A549 (cell line): ENCODE results near the gene MPPED2. TPM values are rescaled to one million over a fixed set of nuclear protein-coding genes. Genes with fewer than 3 reads are reported as not detected.

Experiments used
- ATAC-seq, 2 experiments: fragments of 200-7000 bp in 1 of 2; fragments of >200 bp in 1 of 2; cut with Nextera tagmentation in 1 of 2; cut with Tn5 transposase in 1 of 2; 3 replicates each; pipeline versions ENCODE4 v1.8.0 to v1.9.1; 2018 to 2020; ENCODE audit warnings: mild to moderate bottlenecking in 1 of 2, moderate library complexity in 1 of 2
- CTCF ChIA-PET: fragments of 300-600 bp; sonication (Branson Sonifier 250); formaldehyde crosslinking; extraction: SDS; loops from one replicate; lab custom pipeline; 2021; ENCODE audit warnings: antibody characterized with exemption, inconsistent platforms; lab: Yijun Ruan, JAX
- POLR2A ChIA-PET: fragments of 350-600 bp; formaldehyde crosslinking; extraction: SDS; loops from one replicate; lab custom pipeline; 2021; ENCODE audit warnings: antibody characterized with exemption, inconsistent platforms; lab: Yijun Ruan, JAX
- DNase-seq, 2 experiments: peaks; one replicate each; pipeline versions ENCODE4 v3.0.0 to v3.0.0-alpha.2; 2011 to 2016; ENCODE audit warnings: low read depth in 1 of 2, low spot score in 1 of 2
- FAIRE-seq: peaks from 2 replicates; lab custom pipeline; 2011; peaks lifted over from hg19 to GRCh38; lab: Jason Lieb, UNC
- H3K27ac ChIP-seq, 2 experiments: fragments of >200 bp; sonication (Bioruptor Twin); formaldehyde crosslinking; 3 replicates each; pipeline ENCODE4 v1.5.1; 2016 to 2017
- H3K4me1 ChIP-seq: fragments of >200 bp; sonication (Bioruptor Twin); formaldehyde crosslinking; 3 replicates; pipeline ENCODE4 v1.6.1; 2016
- H3K4me2 ChIP-seq: fragments of >200 bp; sonication (Bioruptor Twin); formaldehyde crosslinking; 3 replicates; pipeline ENCODE4 v1.6.1; 2016
- H3K4me3 ChIP-seq: fragments of >200 bp; sonication (Bioruptor Twin); formaldehyde crosslinking; 3 replicates; pipeline ENCODE4 v1.5.1; 2016
- H3K9me3 ChIP-seq: fragments of >200 bp; sonication (Bioruptor Twin); formaldehyde crosslinking; 3 replicates; pipeline ENCODE4 v1.6.1; 2016
- CBX2 ChIP-seq: fragments of 200-600 bp; sonication (generic); IDR thresholded peaks from 2 replicates; pipeline ENCODE4 v1.6.1; 2016; ENCODE audit warnings: low read depth, mild to moderate bottlenecking, borderline replicate concordance
- CEBPB ChIP-seq, 2 experiments: fragments of >200 bp in 1 of 2; sonication (Bioruptor Twin) in 1 of 2; formaldehyde crosslinking in 1 of 2; IDR thresholded peaks; 2 replicates each; pipeline ENCODE4 v1.6.1; 2012 to 2016
- CHD2 ChIP-seq: fragments of 150-350 bp; IDR thresholded peaks from 2 replicates; pipeline ENCODE4 v1.6.1; 2014; ENCODE audit warnings: low read length; ENCODE audit not compliant: partially characterized antibody
- EHMT2 ChIP-seq: fragments of 200-600 bp; sonication (generic); IDR thresholded peaks from 2 replicates; pipeline ENCODE4 v1.6.1; 2016; ENCODE audit warnings: antibody characterized with exemption, low read depth, mild to moderate bottlenecking, moderate library complexity
- ELK1 ChIP-seq: fragments of 150-350 bp; IDR thresholded peaks from 2 replicates; pipeline ENCODE4 v1.6.1; 2014; ENCODE audit warnings: low read depth, mild to moderate bottlenecking, low read length
- EP300 ChIP-seq, 2 experiments: fragments of >200 bp; sonication (Bioruptor Twin); formaldehyde crosslinking; IDR thresholded peaks; 2 replicates in 1 of 2; 3 replicates in 1 of 2; pipeline ENCODE4 v1.6.1; 2016 to 2017
- HES2 ChIP-seq: fragments of >200 bp; sonication (Bioruptor Twin); formaldehyde crosslinking; IDR thresholded peaks from 2 replicates; pipeline ENCODE4 v1.6.1; 2016
- HOXB13 ChIP-seq: fragments of 250-450 bp; sonication (Bioruptor Pico); IDR thresholded peaks from 2 replicates; pipeline ENCODE4 v1.5.0; 2020; ENCODE audit warnings: low read depth, mild to moderate bottlenecking, moderate library complexity
- JUNB ChIP-seq: fragments of >200 bp; sonication (Bioruptor Twin); formaldehyde crosslinking; IDR thresholded peaks from 2 replicates; pipeline ENCODE4 v1.6.1; 2016
- MYC ChIP-seq: IDR thresholded peaks from 2 replicates; pipeline ENCODE4 v1.6.1; 2012; ENCODE audit warnings: mild to moderate bottlenecking, inconsistent platforms, low read length, improper control_type of control experiment, borderline replicate concordance
- NPAS2 ChIP-seq: fragments of 250-450 bp; sonication (Bioruptor Pico); IDR thresholded peaks from 2 replicates; pipeline ENCODE4 v1.8.0; 2022; ENCODE audit warnings: mild to moderate bottlenecking, moderate library complexity, borderline replicate concordance
- PHF8 ChIP-seq: fragments of 200-600 bp; sonication (generic); IDR thresholded peaks from 2 replicates; pipeline ENCODE4 v1.6.1; 2016; ENCODE audit warnings: low read depth, mild to moderate bottlenecking, antibody characterized with exemption, moderate library complexity, borderline replicate concordance
- RCOR1 ChIP-seq: fragments of 150-350 bp; IDR thresholded peaks from 2 replicates; pipeline ENCODE4 v1.6.1; 2014; ENCODE audit warnings: antibody characterized with exemption, low read length, low read depth
- RNF2 ChIP-seq: fragments of 200-600 bp; sonication (generic); IDR thresholded peaks from 2 replicates; pipeline ENCODE4 v1.6.1; 2016; ENCODE audit warnings: low read depth, mild to moderate bottlenecking, antibody characterized with exemption, moderate library complexity, borderline replicate concordance
- TFCP2L1 ChIP-seq: fragments of 250-450 bp; sonication (Bioruptor Pico); IDR thresholded peaks from 2 replicates; pipeline ENCODE4 v1.5.0; 2021; ENCODE audit warnings: mild to moderate bottlenecking
- WGBS: methylation state at CpG from one replicate; pipeline ENCODE4 v1.1.6; 2017; ENCODE audit errors: missing lambda C conversion rate; 5-methylcytosine and 5-hydroxymethylcytosine counted together
- polyA plus RNA-seq, 4 experiments: library from polyadenylated mRNA; depleted of rRNA in 3 of 4; stranded (reverse); fragments of >200 nt; fragmentation: RNase III in 1 of 4; extraction: RNeasy Plus Mini Kit Qiagen cat#74134 plus additional on column Dnase treatment in 1 of 4; gene quantifications; 2 replicates in 3 of 4; 3 replicates in 1 of 4; pipeline ENCODE4 v1.2.3, GENCODE V29; 2011 to 2017

The MPPED2 gene
- polyA plus RNA-seq, 2 of the 4 experiments (the other 2 are of a cell fraction), result not detected

- H3K4me1 ChIP-seq, result no peaks in the 10 kb centered on the region
- H3K9me3 ChIP-seq, result no peaks in the 10 kb centered on the region
- no peak for TF ChIP-seq CHD2
- DNase-seq (no peak), FAIRE-seq (no peak), ATAC-seq (no peak)
- H3K4me3 ChIP-seq, result no peak overlapping the region
- 25% methylated on average over 7 of the region's 7 CpGs for WGBS
- ChIA-PET CTCF (no interaction called here), POLR2A (no interaction called here)
- H3K27ac ChIP-seq, result no peak overlapping the region
- no peak overlapping the region for H3K4me2 ChIP-seq
These were observed 221.9 kb downstream of the MPPED2 start for GRCh38 chr11:30364139-30364836.

- DNase-seq, result no peak
- Histone ChIP-seq H3K4me1 (no peaks in the 10 kb centered on the region), H3K4me3 (no peak overlapping the region)
- POLR2A ChIA-PET, result no interaction called here
- TF ChIP-seq RCOR1 (no peak), CEBPB (IDR thresholded peaks at IDR 0.05) (no peak), JUNB (no peak), PHF8 (no peak), MYC (no peak), NPAS2 (CRISPR knock-in tag) (no peak), TFCP2L1 (CRISPR knock-in tag) (no peak), RNF2 (no peak), HES2 (no peak), EHMT2 (no peak), EP300 (IDR thresholded peaks at IDR 0.05) (no peak), HOXB13 (CRISPR knock-in tag) (no peak), CBX2 (no peak), ELK1 (no peak)
- TF ChIP-seq, all 56 proteins: peak for 0
- Histone ChIP-seq H3K9me3 (no peaks in the 10 kb centered on the region), H3K27ac (no peak overlapping the region), H3K4me2 (no peak overlapping the region)
- no peak for ATAC-seq
- CTCF ChIA-PET, result no interaction called here
- no peak for FAIRE-seq
These were observed 225.4 kb downstream of the MPPED2 start for GRCh38 chr11:30360741-30361140.
